PC-3 (cell line): ENCODE results near the gene TSTD2.

ENCODE experiments used
- EZH2 ChIP-seq: fragments of 300-600 bp; sonication (generic); IDR thresholded peaks from one replicate; pipeline ENCODE4 v1.6.1; 2017; ENCODE audit warnings: antibody characterized with exemption, mild to moderate bottlenecking, low read length; ENCODE audit not compliant: unreplicated experiment
- EZH2phosphoT487 ChIP-seq: fragments of 300-600 bp; sonication (generic); IDR thresholded peaks from 2 replicates; pipeline ENCODE4 v1.6.1; 2018; ENCODE audit warnings: mild to moderate bottlenecking, antibody characterized with exemption, low read length, borderline replicate concordance
- TF ChIP-seq, protein P1 (sequence below): fragments of 300-600 bp; sonication (generic); conservative IDR thresholded peaks from 2 replicates; pipeline ENCODE4 v1.5.1; 2017; ENCODE audit warnings: antibody characterized with exemption, low read depth, mild to moderate bottlenecking, low read length

- TF ChIP-seq, protein P1, sequence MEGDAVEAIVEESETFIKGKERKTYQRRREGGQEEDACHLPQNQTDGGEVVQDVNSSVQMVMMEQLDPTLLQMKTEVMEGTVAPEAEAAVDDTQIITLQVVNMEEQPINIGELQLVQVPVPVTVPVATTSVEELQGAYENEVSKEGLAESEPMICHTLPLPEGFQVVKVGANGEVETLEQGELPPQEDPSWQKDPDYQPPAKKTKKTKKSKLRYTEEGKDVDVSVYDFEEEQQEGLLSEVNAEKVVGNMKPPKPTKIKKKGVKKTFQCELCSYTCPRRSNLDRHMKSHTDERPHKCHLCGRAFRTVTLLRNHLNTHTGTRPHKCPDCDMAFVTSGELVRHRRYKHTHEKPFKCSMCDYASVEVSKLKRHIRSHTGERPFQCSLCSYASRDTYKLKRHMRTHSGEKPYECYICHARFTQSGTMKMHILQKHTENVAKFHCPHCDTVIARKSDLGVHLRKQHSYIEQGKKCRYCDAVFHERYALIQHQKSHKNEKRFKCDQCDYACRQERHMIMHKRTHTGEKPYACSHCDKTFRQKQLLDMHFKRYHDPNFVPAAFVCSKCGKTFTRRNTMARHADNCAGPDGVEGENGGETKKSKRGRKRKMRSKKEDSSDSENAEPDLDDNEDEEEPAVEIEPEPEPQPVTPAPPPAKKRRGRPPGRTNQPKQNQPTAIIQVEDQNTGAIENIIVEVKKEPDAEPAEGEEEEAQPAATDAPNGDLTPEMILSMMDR: no peak
- TF ChIP-seq EZH2phosphoT487: no peak
- TF ChIP-seq EZH2: no peak
These were observed 71.7 kb downstream of the TSTD2 start for GRCh38 chr9:97561501-97561900.
